Mucosa of gallbladder (tissue), 1 donor: ENCODE results near the gene LY6G6D. TPM values are rescaled to one million over a fixed set of nuclear protein-coding genes. Genes with fewer than 3 reads are reported as not detected.

Experiments used
- DNase-seq: peaks from one replicate; pipeline ENCODE4 v3.0.0-alpha.2; 2020; ENCODE audit warnings: low spot score
- total RNA-seq: library from RNA; stranded (reverse); gene quantifications from one replicate; pipeline ENCODE4 v1.2.1, GENCODE V29; 2021
- donor health status: DM: no; HTN: no; CAD: no.

LY6G6D gene, protein sequence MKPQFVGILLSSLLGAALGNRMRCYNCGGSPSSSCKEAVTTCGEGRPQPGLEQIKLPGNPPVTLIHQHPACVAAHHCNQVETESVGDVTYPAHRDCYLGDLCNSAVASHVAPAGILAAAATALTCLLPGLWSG
- not detected for total RNA-seq

DNA sequence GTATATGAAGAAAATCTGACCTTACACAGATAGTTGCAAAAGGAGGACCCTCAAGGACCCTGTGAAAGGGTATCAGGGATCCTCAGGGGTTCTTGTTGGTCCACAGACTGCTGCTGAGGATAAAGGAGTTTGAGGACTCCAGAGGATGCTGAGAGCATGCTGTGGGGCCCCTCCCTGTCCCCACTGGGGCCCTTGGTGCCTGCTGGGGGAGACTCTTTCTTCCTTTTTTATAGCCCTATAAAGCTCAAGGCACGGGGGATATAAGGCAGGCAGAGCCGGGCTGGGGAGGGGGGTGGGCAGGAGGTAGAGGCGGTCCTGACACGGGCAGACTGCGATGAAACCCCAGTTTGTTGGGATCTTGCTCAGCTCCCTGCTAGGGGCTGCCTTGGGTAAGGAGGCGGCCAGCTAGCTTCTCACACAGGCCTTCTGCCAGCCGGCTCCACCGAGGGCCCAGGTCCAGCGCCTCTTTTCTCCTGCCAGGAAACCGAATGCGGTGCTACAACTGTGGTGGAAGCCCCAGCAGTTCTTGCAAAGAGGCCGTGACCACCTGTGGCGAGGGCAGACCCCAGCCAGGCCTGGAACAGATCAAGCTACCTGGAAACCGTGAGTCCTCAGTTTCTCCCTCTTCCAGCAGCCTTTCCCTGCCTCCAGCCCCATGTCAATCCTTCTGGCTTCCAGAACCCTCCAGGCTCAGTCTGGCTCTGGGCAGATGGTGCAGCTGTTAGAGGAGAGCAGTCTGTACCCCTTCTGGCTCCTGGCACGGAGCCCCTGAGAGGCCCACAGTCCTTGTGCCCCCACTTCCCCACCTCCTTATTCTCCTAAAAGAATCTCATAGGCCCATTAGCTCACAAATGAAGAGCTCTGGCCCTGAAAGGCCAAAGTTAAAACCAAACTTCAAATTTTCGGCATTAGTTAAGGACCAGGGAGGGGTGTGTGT is at the start of gene LY6G6D:
TSS of gene LY6G6D (plus strand) at position 327 of the 937 bp plus-strand sequence. CDS start at position 335, 8 bp downstream.
- DNase-seq, result no peak

DNA sequence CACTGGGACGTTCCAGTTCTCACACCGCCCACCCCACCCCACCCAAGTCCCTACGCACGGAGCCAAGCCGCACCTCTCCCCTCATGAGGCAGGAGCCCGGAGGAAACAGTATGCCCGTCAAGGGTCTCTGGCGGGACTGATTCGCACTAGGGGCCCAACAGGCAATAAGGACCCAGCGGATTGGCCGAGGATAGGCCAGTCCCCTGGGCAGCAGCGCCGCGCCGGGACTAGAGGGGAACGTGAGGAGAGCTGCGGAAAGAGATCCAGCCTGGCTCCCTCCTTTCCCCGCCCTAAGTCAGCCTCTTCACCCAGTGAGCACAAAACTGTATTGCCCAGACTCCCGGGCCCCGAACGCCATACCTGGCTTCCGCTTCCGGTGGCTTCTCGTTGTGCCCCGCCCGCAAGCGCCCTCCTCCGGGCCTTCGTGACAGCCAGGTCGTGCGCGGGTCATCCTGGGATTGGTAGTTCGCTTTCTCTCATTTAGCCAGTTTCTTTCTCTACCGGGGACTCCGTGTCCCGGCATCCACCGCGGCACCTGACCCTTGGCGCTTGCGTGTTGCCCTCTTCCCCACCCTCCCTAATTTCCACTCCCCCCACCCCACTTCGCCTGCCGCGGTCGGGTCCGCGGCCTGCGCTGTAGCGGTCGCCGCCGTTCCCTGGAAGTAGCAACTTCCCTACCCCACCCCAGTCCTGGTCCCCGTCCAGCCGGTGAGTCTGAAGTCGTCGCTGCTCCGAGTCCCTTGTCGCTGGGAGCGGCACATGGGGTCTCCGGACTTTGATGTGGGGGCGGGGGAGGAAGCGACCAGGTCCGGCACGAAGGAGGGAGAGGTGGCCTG is 49.4 kb upstream of the LY6G6D start, which contains the start of gene CSNK2B:
TSS of gene CSNK2B (plus strand) at position 580 of the 836 bp plus-strand sequence. CDS start 752 bp downstream, outside the sequence.
- peak; percentile 98 for DNase-seq

DNA sequence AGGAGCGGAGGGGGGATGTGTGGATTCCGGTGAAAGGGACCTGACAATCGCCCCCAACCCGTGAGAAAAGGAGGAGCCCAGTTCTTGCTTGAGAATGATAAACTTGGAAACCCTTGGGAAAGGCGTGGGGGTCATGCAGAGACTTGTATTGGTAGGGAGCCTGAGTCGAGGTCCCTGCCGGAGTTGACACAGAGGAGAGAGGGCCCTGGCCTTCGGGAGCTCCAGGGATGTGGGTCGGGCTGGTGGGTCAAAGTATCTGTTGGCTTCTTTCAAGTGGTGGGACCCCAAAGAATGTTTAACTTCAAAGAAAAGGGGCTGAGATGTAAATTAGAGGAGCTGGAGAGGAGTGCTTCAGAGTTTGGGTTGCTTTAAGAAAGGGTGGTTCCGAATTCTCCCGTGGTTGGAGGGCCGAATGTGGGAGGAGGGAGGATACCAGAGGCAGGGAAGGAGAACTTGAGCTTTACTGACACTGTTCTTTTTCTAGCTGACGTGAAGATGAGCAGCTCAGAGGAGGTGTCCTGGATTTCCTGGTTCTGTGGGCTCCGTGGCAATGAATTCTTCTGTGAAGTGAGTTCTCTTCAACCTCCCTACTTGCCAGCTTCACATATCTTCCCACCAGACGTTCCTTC is 48.7 kb upstream of the LY6G6D start:
- no peak for DNase-seq

DNA sequence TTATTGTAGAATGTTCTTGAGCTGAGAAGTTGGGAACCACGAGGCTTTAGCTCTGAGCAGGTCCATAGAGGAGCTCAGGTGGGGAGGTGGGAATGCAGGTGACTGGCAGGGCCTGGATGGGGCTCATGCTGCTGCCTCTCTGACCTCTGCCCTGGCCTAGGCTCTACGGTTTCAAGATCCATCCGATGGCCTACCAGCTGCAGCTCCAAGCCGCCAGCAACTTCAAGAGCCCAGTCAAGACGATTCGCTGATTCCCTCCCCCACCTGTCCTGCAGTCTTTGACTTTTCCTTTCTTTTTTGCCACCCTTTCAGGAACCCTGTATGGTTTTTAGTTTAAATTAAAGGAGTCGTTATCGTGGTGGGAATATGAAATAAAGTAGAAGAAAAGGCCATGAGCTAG is 45.5 kb upstream of the LY6G6D start, which contains the start of gene LY6G5B:
TSS of gene LY6G5B (plus strand) at position 301 of the 400 bp plus-strand sequence. CDS start 975 bp downstream, outside the sequence.
- no peak for DNase-seq

DNA sequence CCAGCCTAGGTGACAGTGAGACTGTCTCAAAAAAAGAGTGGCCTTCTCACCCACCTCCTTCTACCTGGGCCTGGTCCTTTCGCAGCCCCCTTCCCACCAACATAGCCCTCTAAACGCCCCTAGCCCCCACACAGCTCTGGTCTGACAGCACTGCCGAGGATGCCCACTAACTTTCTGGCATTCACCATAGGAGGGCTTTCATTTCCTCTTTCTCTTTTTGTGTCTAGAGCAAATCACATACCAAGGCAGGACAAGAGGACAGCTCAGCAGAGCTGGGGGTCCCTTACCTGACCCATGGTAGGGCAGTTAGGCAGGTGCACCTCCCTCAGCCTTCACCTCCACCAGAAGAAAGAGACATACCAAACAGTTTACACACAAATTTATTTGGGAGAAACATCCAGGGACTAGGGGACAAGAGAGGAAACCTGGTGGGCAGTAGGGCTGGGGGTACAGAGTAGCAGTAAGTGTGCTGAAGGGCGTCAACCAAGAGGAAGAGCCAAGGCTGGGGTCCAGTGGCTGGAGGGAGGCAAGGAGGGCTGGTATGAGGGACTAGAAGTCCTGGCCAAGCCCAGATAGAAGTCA is 38.7 kb upstream of the LY6G6D start:
- DNase-seq, result no peak

DNA sequence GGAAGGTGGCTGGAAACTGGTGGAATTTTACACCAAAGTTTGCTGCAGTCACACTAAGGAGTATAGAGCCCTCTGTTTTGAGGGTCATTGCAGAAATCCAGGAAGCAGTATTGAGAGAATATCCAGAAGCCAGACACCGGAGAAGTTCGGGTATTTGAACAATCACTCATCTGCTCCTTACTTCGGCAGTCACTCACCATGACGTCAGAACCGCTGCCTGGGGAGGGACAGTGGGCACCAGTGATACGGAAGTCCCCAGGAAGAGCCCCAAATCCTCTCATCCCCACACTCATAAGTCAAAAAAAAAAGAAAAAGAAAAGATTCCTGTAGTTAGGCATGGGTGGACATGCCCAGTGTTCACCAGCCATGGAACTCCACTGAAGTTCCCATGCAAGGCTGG is 38.2 kb upstream of the LY6G6D start:
- no peak for DNase-seq

DNA sequence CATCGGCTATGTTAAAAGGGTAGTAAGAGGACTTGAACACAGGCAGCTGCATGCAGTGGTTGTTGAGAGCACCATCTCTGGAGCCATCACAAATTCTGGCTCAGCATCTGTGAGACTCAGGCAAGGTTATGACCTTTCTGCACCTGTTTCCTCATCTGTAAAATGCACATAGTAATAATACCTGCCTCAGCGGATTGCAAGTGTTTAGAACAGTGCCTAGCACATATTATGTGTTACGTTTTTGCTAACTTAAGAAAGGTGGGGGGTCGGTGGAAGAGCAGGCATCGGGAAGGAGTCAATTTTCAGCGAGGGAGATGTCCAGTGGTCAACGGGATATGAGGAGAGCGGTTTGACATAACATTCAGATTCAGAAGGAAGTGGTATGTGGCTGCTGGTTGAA is 37.2 kb upstream of the LY6G6D start:
- DNase-seq, result no peak

DNA sequence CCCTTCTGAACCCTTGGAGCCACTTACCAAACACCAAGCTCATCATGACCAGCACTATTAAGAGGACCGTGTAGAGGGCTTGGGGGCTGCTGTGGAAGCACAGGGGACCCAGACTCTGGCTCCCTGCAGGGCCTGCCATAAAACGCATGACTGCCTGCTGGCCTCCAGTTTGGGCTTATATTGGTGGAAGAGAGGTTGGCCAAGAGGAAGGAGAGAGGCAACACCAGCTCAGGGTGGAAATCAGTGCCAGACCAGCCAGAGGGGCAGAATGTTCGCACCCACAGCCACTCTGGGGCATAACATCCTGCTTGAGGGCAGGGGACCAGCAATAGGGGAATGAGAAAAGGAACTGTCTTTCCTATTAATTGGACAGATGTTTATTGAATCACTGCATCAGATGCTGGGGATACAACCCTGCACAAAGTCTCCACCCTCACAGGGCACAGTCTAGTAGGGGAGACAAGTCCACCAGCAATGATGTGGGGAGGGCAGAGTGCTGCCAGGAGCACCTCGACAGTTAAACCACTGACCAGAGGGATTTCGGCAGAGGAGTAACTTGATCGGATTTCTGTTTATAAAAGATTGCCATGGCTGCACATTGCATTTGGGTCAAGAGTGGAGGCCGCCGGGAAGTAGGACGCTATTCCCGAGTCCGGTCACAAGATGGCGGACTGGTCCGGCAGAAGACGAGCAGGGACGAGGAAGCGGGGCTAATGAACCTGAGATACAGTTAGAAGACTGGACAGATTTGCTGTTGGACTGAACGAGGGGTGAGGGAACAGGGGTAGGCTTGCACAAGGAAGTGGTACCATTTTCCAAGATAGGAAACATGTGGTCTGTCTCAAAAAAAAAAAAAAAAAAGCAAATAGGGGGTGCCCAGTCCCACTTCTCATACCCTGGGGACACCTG is 34.7 kb upstream of the LY6G6D start, which contains the start of gene LY6G5C:
TSS of gene LY6G5C (minus strand) at position 842 of the 909 bp plus-strand sequence. CDS start at position 148, 694 bp downstream.
- DNase-seq, result peak; percentile 85

DNA sequence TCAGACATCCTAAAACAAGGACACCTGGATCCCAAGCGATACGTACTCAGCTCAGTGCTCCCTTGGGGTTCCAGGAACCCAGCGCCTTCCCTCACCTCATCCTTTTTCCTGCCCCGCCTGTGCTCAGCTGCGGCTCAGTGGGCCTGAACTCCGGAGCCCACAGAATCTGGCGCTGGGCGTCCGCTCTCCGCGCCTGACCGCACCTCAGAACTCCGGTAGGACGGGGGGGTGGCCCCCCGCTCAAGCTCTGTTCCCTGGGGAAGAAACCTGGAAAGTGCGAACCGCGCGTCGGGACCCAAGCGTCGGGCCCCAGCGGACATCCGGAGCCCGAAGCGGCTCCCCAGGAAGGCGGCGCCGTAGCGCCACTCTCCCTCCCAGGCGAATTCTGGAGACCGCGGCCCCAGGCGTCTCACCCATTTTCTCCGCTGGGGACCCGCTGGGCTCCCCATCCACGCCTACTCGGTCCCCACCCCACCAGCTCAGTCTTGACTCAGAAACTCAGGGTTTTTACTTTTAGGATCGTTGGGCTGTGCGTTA is 33.9 kb upstream of the LY6G6D start:
- no peak for DNase-seq

DNA sequence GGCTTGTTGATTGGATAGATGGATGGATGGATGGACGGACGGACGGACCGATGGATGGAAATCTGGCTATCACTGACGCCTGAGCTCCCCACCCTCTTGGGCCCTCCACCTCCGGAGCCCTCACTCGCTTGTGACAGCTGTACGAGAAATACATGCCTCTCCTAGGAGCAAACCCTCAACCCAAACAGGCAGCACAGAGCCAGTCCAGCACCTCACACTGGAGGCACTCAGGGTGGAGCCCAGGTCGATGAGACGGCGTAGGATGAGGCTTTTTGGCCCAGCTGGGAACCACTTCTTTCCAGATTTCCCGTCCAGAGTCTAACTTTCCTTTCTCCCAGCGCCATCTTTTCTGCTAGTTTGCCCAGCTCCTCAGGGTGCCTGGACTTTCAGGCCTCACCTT is 31.6 kb upstream of the LY6G6D start:
- DNase-seq, result no peak

DNA sequence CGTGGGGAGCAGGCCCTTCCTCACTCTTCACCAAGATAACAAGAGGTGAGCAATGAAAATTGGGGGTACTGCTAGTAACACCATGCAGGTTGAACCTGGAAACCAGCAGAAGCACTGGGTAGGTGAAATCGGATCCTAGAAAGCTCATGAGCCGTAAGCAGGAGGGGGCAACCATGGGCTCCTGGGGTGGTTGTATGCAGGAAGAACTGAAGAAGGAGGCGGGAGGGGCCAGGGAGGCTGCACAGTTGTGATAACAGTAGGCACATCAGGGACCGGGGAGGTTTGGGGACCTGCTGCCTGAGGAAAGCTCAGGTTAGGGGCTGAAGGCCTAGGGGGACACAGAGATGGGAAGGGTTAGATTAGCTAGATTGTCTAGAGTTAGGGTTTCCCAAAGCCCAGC is 28.7 kb upstream of the LY6G6D start:
- DNase-seq, result no peak

DNA sequence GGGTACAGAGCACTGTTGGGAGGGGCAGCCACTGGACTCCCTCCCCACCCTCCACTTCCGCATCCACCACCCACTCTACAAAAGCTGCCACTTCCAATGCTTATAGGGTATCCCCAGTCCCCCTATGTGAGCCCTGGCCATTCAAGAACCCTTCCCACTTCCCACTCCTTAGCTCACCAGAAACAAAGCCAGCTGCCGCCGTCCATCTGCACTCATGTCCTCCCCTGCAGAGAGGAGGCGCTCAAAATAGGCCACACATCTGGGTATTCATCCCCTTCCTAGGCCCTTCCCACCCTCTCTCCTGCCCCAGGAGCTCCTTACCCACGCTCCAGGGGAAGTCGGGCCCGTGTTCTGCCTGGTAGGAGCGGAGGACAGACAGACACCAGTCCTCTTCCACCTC is 27.8 kb upstream of the LY6G6D start:
- DNase-seq, result no peak

DNA sequence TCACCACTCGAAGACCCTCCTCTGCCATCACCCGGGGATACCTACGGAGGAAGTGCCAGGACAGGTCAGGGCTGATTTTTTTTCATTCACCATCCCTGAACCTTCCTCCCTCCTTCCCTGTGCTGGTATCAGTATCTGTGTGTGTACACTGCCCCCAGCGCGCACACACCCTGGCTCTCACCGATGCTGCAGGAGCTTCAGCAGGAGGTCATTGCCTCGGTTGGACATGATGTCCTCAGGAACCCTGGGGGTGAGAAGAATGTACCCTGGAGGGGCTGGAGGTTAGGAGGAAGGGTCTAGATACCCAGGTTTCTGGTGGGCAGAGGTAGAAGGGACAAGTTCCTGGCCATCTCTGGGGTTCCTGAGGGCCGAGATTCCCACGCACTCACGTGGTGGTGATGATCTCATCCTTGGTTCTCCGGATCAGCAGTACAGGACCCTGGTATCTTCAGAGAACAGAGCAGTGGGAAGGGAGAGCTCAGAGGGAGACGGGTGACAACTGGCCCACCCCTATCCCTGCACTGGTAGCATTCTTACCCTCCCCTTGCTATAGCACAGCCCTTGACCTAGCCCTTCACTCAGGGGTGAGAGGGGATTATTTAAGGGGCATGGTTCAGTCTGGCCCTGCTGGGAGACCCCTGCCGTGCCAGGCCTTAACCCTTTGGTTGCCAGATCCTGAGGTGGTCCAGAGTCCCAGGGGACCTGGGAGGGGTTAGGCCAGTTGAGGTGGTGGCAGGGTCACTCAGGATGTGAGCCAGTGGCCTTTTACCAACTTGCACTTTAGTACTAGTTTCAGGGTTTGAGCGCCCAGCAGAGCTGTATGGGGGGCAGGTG is 27.1 kb upstream of the LY6G6D start:
- no peak for DNase-seq

DNA sequence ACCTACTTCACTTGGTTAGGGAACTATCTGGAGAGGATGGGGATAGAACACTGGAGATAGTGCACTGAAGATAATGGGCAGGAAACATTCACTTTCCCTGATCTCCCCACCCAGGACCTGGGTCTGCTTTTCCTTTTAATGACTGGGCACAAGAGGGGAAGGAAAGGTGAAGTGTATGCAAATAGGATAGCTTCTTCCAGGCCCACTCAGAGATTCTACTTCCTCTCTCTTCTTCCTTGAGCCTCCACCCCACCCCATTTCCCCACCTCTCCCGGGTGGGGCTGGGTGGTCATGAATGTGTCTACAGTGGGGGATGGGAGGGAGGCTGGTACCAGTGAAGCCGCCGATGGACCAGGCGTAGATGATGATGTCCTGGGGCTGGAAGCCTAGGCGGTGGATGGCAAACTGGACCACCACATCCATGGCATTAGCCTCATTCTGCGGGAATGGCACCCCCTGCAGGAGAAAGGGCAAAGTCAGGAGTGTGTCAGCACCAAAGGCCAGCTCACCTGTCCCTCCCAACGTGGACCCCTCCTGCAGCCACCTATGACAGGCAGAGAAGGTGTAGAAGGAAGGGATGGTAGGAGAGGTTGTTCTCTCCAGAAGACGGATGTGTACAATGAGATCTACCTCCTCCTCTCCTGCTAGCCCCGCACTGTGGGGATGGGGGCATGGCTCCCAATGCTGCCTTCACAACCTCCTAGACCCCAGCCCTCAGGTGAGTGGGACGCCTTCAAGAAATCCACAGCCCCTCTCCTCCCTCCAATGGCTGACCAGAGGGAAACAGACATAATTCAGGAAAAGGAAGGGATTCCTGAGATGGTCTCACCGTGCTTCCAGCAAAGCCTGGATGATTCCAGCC is 25.7 kb upstream of the LY6G6D start:
- DNase-seq, result no peak

DNA sequence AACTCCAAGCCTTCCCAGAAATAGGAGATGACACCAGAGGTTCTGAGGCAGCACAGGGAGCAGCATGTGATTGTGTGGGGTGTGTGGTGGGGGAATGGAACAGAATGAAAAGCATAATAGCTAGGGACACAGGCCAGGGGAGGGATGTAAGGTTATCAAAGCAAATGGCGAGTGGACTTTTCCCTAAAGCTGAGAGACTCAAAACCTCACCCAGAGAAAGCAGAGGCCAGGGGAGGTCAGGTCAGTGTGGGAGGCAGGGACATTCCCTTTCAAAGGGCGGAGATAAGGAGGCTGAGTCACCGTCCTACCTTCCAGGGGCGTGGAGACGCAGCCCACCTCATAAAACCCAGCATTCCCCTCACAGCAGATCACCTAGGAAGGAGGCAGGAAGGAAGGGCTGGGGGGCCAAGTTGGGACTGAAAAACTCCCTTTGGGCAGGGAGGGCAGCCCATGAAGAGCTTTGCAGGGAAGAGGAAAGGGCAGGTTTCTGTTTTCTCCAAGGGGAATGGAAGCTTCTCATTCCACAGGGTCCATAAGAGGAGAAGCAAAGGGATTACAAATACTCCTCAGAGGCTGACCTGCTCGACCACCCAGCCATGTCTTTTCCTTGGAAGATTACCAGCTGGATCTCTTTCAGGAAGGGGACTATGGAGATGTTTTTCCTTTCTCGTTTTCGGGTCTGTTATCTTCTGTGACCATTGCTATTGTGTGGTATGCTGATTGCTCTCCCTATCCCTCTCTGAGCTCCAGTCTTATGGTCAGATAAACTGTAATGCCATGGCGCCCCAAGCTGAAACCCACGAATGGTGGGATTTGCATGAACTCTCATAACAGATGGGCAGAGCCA is 24.7 kb upstream of the LY6G6D start:
- peak; percentile 36 for DNase-seq

DNA sequence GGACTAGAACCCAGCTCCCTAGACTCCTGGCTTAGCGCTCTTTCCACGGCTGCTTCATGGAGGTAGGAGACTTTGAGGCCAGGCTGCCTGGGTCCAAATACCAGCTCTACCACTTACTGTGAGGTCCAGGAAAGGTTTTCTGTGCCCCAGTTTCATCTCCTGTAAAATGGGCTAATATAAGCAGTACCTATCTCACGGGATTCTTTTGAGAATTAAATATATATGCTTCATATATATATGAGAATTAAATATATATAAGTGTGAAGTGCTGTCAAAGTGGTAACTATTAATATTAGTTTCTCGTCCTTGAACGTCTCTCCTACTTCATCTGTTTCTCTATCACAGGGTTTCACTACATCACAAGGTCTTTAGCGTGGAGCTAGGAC is 24.1 kb upstream of the LY6G6D start:
- no peak for DNase-seq

DNA sequence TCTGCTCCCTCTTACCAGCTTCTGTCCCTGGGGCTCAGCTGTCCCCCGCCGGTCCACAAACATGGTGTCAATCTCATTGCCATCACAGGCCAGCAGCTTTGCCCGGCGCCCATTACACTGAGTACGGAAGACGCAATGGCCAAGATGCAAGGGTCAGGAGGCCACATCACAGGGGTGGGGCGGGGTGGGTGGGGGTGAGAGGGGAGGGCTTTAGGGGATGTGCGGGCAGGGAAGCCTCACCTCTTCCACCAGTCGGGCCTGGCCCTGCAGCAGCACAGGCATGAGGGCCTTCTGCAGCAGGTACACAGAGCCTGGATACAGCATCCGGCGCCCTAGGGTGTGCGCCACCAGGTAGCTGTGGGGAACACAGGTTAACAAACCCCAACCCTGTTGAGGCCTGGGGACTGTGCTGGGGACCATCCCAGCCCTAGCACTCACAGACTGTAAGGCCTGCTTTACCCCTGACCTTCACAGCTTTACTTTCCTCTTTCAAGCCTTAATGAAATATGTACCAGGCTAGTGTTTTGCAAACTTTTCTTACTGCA is 23.5 kb upstream of the LY6G6D start:
- no peak for DNase-seq
